GM12878 (cell line): ENCODE data around the gene SIX5. TPM values are rescaled to one million over a fixed set of nuclear protein-coding genes. Genes with fewer than 3 reads are reported as not detected.

ENCODE experiments used
- ATAC-seq: fragments of 200-7000 bp; cut with Tn5 transposase; 3 replicates; pipeline ENCODE4 v1.9.1; 2020; ENCODE audit warnings: mild to moderate bottlenecking, moderate library complexity
- BruUV-seq: library from RNA; stranded (reverse); fragments of 400-500 nt; replicated peaks from 2 replicates; lab custom pipeline; 2021; lab: Mats Ljungman, UMichigan
- CTCF ChIA-PET: fragments of 300-600 bp; sonication (Branson Sonifier 250); formaldehyde crosslinking; extraction: SDS; loops from one replicate; lab custom pipeline; 2021; ENCODE audit warnings: inconsistent platforms; lab: Yijun Ruan, JAX
- POLR2A ChIA-PET: fragments of 350-600 bp; formaldehyde crosslinking; extraction: SDS; loops from one replicate; lab custom pipeline; 2021; ENCODE audit warnings: inconsistent platforms; lab: Charles Lee
- RAD21 ChIA-PET: fragments of 300-600 bp; sonication (Branson Sonifier 250); formaldehyde crosslinking; loops from one replicate; lab custom pipeline; 2023; ENCODE audit warnings: antibody characterized with exemption; ENCODE audit not compliant: unreplicated experiment; lab: Charles Lee
- SMC1A ChIA-PET: fragments of 300-600 bp; sonication (Branson Sonifier 250); formaldehyde crosslinking; loops from one replicate; lab custom pipeline; 2023; ENCODE audit not compliant: unreplicated experiment, uncharacterized antibody; lab: Charles Lee
- DNase-seq: peaks from one replicate; pipeline ENCODE4 v3.0.0-alpha.2; 2011; ENCODE audit warnings: low read depth, low spot score
- FAIRE-seq: peaks from 3 replicates; lab custom pipeline; 2011; peaks lifted over from hg19 to GRCh38; lab: Jason Lieb, UNC
- H2AFZ ChIP-seq: 2 replicates; pipeline ENCODE4 v1.6.0; 2011; ENCODE audit warnings: low read depth, low read length, control low read depth; ENCODE audit not compliant: control insufficient read depth
- H3K27ac ChIP-seq: 2 replicates; pipeline ENCODE4 v1.5.1; 2011; ENCODE audit warnings: control low read depth; ENCODE audit not compliant: control insufficient read depth, insufficient read depth
- H3K27me3 ChIP-seq, 2 experiments: replicated peaks in 1 of 2; 2 replicates each; pipeline versions ENCODE4 v1.6.0 to v1.6.1; 2011; ENCODE audit warnings: low read length in 1 of 2; ENCODE audit not compliant: control insufficient read depth in 2 of 2, insufficient read depth in 2 of 2
- H3K36me3 ChIP-seq, 2 experiments: 2 replicates each; pipeline ENCODE4 v1.5.1; 2011; ENCODE audit warnings: low read length in 1 of 2; ENCODE audit not compliant: control insufficient read depth in 2 of 2, insufficient read depth in 2 of 2
- H3K4me1 ChIP-seq: 2 replicates; pipeline ENCODE4 v1.6.1; 2011; ENCODE audit warnings: mild to moderate bottlenecking, low read length, moderate library complexity, mixed read lengths; ENCODE audit not compliant: control insufficient read depth, insufficient read depth
- H3K4me2 ChIP-seq: 2 replicates; pipeline ENCODE4 v1.6.0; 2011; ENCODE audit warnings: control low read depth; ENCODE audit not compliant: control insufficient read depth, insufficient read depth
- H3K4me3 ChIP-seq: fragments of 200-600 bp; sonication (generic); 2 replicates; pipeline ENCODE4 v1.5.1; 2016
- H3K79me2 ChIP-seq: 2 replicates; pipeline ENCODE4 v1.6.0; 2011; ENCODE audit warnings: low read length; ENCODE audit not compliant: control insufficient read depth, insufficient read depth
- H3K9ac ChIP-seq: 2 replicates; pipeline ENCODE4 v1.8.0; 2011; ENCODE audit warnings: low read length, control low read depth, mixed read lengths; ENCODE audit not compliant: control insufficient read depth, insufficient read depth
- H3K9me3 ChIP-seq: replicated peaks from 3 replicates; pipeline ENCODE4 v1.5.1; 2011; ENCODE audit warnings: mild to moderate bottlenecking, low read length; ENCODE audit not compliant: control insufficient read depth, insufficient read depth
- H4K20me1 ChIP-seq: 2 replicates; pipeline ENCODE4 v1.6.0; 2011; ENCODE audit not compliant: control insufficient read depth, insufficient read depth
- ATF7 ChIP-seq: fragments of 450-650 bp; IDR thresholded peaks from 2 replicates; pipeline ENCODE4 v1.6.1; 2016; ENCODE audit warnings: low read depth, mild to moderate bottlenecking
- CHD2 ChIP-seq: IDR thresholded peaks from 2 replicates; pipeline ENCODE4 v1.6.1; 2011; ENCODE audit warnings: low read depth, low read length, improper control_type of control experiment, borderline replicate concordance
- EGR1 ChIP-seq, 2 experiments: IDR thresholded peaks; 1 replicate in 1 of 2; 2 replicates in 1 of 2; pipeline ENCODE4 v1.6.1; 2011 to 2012; ENCODE audit warnings: low read depth in 2 of 2, low read length in 2 of 2, borderline replicate concordance in 1 of 2, mild to moderate bottlenecking in 1 of 2, moderate library complexity in 1 of 2
- GABPA ChIP-seq: IDR thresholded peaks from 2 replicates; pipeline ENCODE4 v1.6.1; 2014; ENCODE audit warnings: antibody characterized with exemption, low read depth, mild to moderate bottlenecking, inconsistent platforms
- PAX8 ChIP-seq: fragments of 450-650 bp; IDR thresholded peaks from 2 replicates; pipeline ENCODE4 v1.6.1; 2017; ENCODE audit warnings: mild to moderate bottlenecking, moderate library complexity
- PML ChIP-seq: IDR thresholded peaks from 2 replicates; pipeline ENCODE4 v1.6.1; 2012; ENCODE audit warnings: low read length, inconsistent platforms
- POLR2A ChIP-seq: IDR thresholded peaks from 2 replicates; pipeline ENCODE4 v1.6.1; 2011; ENCODE audit warnings: low read depth, mild to moderate bottlenecking, low read length
- POLR2AphosphoS2 ChIP-seq: IDR thresholded peaks from 2 replicates; pipeline ENCODE4 v1.6.1; 2011; ENCODE audit warnings: low read depth, mild to moderate bottlenecking, low read length, improper control_type of control experiment, moderate library complexity
- TAF1 ChIP-seq: IDR thresholded peaks from 2 replicates; pipeline ENCODE4 v1.6.1; 2011; ENCODE audit warnings: mild to moderate bottlenecking, low read depth, low read length, borderline replicate concordance
- TCF3 ChIP-seq: IDR thresholded peaks from 2 replicates; pipeline ENCODE4 v1.6.1; 2012; ENCODE audit warnings: low read depth, mild to moderate bottlenecking, low read length, borderline replicate concordance; ENCODE audit not compliant: insufficient read depth
- WRNIP1 ChIP-seq: IDR thresholded peaks from 2 replicates; pipeline ENCODE4 v1.6.1; 2011; ENCODE audit warnings: low read depth, low read length, improper control_type of control experiment, borderline replicate concordance
- WGBS: methylation state at CpG from one replicate; pipeline ENCODE4 v1.1.6; 2016; ENCODE audit warnings: low lambda C conversion rate; ENCODE audit not compliant: insufficient replicate concordance, insufficient coverage; ENCODE audit errors: missing lambda C conversion rate; 5-methylcytosine and 5-hydroxymethylcytosine counted together
- in situ Hi-C: fragments of 300-500 bp; cut with MboI; formaldehyde crosslinking; loops from 9 replicates; pipeline ENCODE4 v1.14.3; 2018; ENCODE audit warnings: mixed read lengths
- intact Hi-C: fragments of 100-400 bp; cut with micrococcal nuclease; formaldehyde crosslinking; loops from one replicate; pipeline ENCODE4 v1.14.2; 2022; ENCODE audit not compliant: unreplicated experiment
- polyA plus RNA-seq, 11 experiments: library from polyadenylated mRNA; depleted of rRNA in 4 of 11; unstranded in 6 of 11; stranded (reverse) in 5 of 11; fragments of >200 nt; fragmentation: Nextera tagmentation in 4 of 11; fragmentation: Illumina TruSeq in 1 of 11; extraction: Ambion mirVana in 4 of 11; extraction: Trizol in 1 of 11; gene quantifications; 1 replicate in 1 of 11; 2 replicates in 10 of 11; pipeline versions ENCODE4 v1.2.1 to v1.2.3, GENCODE V29; 2011 to 2016; ENCODE audit warnings: inconsistent platforms in 2 of 11, missing spikeins in 2 of 11, low read depth in 1 of 11
- total RNA-seq, 4 experiments: library from RNA; depleted of rRNA in 3 of 4; stranded (reverse); fragments of >200 nt in 3 of 4; fragmentation: Illumina TruSeq in 1 of 4; extraction: Trizol in 1 of 4; gene quantifications; 2 replicates each; pipeline versions ENCODE4 v1.2.1 to v1.2.3, GENCODE V29; 2013 to 2021
- TF ChIP-seq, protein P1 (sequence below): fragments of 450-650 bp; formaldehyde crosslinking; IDR thresholded peaks from 2 replicates; pipeline ENCODE4 v1.5.0; 2022; ENCODE audit warnings: mild to moderate bottlenecking, missing genetic modification characterization
- TF ChIP-seq, protein P2 (sequence below): IDR thresholded peaks from 2 replicates; pipeline ENCODE4 v1.6.1; 2012; ENCODE audit warnings: low read depth, low read length, improper control_type of control experiment

Gene SIX5
- total and polyA plus RNA-seq, 10 of the 15 experiments (the other 5 are each of a cell fraction or from before 2014, with no cell fraction given), result 1.9 to 10.5 (median 3.0) TPM; not detected in 2

DNA sequence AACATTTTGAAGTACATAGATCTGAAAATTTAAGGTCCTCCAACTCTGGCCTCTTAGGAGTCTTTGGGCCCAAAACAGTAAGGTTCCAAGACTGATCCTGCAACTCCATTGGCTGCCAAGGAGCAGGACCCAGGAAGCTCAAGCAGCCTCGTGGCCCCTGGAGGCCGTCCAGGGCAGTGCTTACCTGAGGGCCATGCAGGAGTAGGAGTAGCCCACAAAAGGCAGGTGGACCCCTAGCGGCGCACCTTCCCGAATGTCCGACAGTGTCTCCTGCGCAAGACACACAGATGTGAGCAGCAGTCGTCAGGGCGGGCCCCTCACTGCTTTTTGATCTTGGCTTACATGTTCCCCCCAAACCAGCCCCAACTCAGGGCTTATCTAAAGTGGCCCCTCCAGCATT lies 5.7 kb upstream of the SIX5 start:
- no peaks in the 10 kb centered on the region for H4K20me1 ChIP-seq

DNA sequence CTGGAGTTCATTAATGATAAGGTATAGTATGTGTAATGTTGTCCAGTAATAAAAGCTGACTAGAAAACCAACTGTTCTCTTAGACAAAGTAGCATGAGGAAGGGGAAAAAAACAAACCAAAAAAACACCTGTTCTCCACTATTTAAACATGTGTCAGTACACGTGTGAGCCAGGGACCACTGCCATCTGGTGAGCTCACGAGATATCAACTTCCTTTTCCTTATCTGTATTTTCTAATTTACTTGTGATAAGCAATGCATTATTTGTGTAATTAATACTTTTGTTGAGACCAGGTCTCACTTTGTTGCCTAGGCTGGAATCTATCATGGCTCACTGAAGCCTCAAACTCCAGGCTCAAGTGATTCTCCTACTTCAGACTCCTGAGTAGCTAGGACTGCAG lies 4.3 kb upstream of the SIX5 start:
- H3K36me3 ChIP-seq, result no peaks in the 10 kb centered on the region
- no peak overlapping the region for H3K4me2 ChIP-seq
- ChIA-PET RAD21 (interaction anchor here (0.8 to 1.6 kb wide), 2 partner anchors 56 to 138 kb away, joined by 3 to 4 read pairs; no protein-coding TSS in a partner anchor), CTCF (interaction anchor here (2.0 kb wide), 1 partner anchor 26 kb away, joined by 12 read pairs; no protein-coding TSS in a partner anchor), SMC1A (interaction anchor here (0.5 to 0.9 kb wide), 3 partner anchors 26 to 82 kb away, joined by 3 read pairs; partner anchors contain the start of genes FBXO46 and SNRPD2)
- H2AFZ ChIP-seq, result no peak overlapping the region
- no peaks in the 10 kb centered on the region for H3K9me3 ChIP-seq
- no peaks in the 10 kb centered on the region for H3K27me3 ChIP-seq
- H3K4me3 ChIP-seq, result no peak overlapping the region
- no TSS peak for BruUV-seq
- H4K20me1 ChIP-seq, result no peaks in the 10 kb centered on the region
- intact Hi-C loops (no loop called here), in situ Hi-C loops (no loop called here)
- ATAC-seq (no peak), DNase-seq (no peak), FAIRE-seq (no peak)
- 31% methylated on average over 2 of the region's 2 CpGs for WGBS
- H3K4me1 ChIP-seq, result peaks cover 4% of the 10 kb centered on the region
- TF ChIP-seq, protein P1, sequence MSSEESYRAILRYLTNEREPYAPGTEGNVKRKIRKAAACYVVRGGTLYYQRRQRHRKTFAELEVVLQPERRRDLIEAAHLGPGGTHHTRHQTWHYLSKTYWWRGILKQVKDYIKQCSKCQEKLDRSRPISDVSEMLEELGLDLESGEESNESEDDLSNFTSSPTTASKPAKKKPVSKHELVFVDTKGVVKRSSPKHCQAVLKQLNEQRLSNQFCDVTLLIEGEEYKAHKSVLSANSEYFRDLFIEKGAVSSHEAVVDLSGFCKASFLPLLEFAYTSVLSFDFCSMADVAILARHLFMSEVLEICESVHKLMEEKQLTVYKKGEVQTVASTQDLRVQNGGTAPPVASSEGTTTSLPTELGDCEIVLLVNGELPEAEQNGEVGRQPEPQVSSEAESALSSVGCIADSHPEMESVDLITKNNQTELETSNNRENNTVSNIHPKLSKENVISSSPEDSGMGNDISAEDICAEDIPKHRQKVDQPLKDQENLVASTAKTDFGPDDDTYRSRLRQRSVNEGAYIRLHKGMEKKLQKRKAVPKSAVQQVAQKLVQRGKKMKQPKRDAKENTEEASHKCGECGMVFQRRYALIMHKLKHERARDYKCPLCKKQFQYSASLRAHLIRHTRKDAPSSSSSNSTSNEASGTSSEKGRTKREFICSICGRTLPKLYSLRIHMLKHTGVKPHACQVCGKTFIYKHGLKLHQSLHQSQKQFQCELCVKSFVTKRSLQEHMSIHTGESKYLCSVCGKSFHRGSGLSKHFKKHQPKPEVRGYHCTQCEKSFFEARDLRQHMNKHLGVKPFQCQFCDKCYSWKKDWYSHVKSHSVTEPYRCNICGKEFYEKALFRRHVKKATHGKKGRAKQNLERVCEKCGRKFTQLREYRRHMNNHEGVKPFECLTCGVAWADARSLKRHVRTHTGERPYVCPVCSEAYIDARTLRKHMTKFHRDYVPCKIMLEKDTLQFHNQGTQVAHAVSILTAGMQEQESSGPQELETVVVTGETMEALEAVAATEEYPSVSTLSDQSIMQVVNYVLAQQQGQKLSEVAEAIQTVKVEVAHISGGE (CRISPR knock-in tag), result no peak
- TF ChIP-seq CHD2 (no peak), ATF7 (no peak), PML (no peak), TAF1 (no peak), EGR1 (IDR thresholded peaks at IDR 0.05; ENCODE audit: borderline replicate concordance in 1 of 2, low read depth in 2 of 2, low read length in 2 of 2) (no peak), GABPA (no peak), WRNIP1 (no peak), POLR2AphosphoS2 (no peak), TCF3 (no peak)
- TF ChIP-seq, all 136 proteins: peak for 0
- H3K79me2 ChIP-seq, result no peaks in the 10 kb centered on the region; the same call in 1 of the 2 replicates
- no peak overlapping the region for H3K27ac ChIP-seq
- POLR2A ChIA-PET, result interaction anchor here (0.6 to 1.4 kb wide), 3 partner anchors 22 to 46 kb away, joined by 3 to 4 read pairs (median 3); no protein-coding TSS in a partner anchor
- H3K9ac ChIP-seq, result no peak overlapping the region

More for the DNA sequence above, 5.7 kb upstream of the SIX5 start:
- Histone ChIP-seq H3K4me1 (peaks cover 9% of the 10 kb centered on the region), H3K27ac (no peak overlapping the region), H3K27me3 (no peaks in the 10 kb centered on the region), H3K79me2 (no peaks in the 10 kb centered on the region), H3K4me2 (no peak overlapping the region), H3K36me3 (no peaks in the 10 kb centered on the region), H3K9me3 (no peaks in the 10 kb centered on the region), H2AFZ (no peak overlapping the region), H3K4me3 (no peak overlapping the region), H3K9ac (no peak overlapping the region)
- no peak for DNase-seq
- ChIA-PET RAD21 (no interaction called here), CTCF (no interaction called here), POLR2A (interaction anchor here (0.5 kb wide), 1 partner anchor 58 kb away, joined by 6 read pairs; no protein-coding TSS in a partner anchor), SMC1A (no interaction called here)
- intact Hi-C loops, result no loop called here
- 93% methylated on average over 9 of the region's 9 CpGs for WGBS
- FAIRE-seq, result no peak
- BruUV-seq, result no TSS peak
- in situ Hi-C loops, result no loop called here
- no peak for ATAC-seq
- no peak for TF ChIP-seq PAX8
- TF ChIP-seq, protein P2, sequence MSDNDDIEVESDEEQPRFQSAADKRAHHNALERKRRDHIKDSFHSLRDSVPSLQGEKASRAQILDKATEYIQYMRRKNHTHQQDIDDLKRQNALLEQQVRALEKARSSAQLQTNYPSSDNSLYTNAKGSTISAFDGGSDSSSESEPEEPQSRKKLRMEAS, result no peak
- TF ChIP-seq POLR2A, result peak; percentile 45
